ENCODE measurements around the gene TMEM132A. TPM values are rescaled to one million over a fixed set of nuclear protein-coding genes. Genes with fewer than 3 reads are reported as not detected.

Gene TMEM132A
- total and polyA plus RNA-seq, 2 of the 13 experiments (the other 11 are each of a cell fraction or from before 2014, with no cell fraction given), result 11.1 to 32.9 TPM

DNA sequence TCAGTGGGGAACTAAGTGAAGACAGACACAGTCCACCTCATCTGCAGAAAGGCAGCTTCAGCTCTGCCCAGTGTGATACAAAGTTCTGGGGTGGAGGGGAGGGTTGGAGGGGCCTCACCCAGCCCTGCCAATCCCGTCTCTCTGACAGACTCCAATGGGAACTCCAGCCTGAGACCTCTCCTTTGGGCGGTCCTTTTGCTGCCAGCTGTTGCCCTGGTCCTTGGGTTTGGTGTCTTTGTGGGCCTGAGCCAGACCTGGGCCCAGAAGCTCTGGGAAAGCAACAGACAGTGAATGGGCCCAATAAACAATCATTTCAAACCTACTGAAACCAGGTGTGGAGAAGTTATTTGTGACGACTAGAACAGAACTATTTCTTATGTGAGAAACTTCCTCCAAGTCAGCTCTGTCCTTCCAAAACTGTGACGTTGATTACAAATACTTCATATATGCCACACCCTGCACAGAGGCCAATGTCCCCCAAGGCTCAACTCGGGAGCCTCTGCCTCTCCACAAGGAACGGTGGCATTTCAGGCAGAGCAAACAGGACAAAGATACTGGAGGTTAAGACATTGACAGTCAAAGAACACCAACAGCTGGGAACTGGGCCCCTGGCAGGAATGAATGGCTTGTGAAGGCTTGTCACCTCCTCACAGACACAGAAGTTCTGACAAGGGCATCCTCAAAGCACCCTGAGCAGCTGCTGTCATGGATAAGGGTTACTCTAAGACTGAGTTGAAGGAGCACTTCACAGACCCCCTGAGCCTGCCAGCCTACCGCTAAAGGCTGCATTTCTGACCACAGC lies 48.7 kb upstream of the TMEM132A start:
- H3K4me3 ChIP-seq (replicated peaks in 1 of 3; ENCODE audit: insufficient read depth in 1 of 3, low read depth in 2 of 3, low read length in 3 of 3), result no peak overlapping the region
- H3K79me2 ChIP-seq (ENCODE audit: insufficient read depth, low read length), result no peaks in the 10 kb centered on the region
- TF ChIP-seq ZFX (CRISPR knock-in tag; IDR thresholded peaks at IDR 0.05; ENCODE audit: low read depth) (no peak), HNRNPH1 (optimal IDR thresholded peaks at IDR 0.05; ENCODE audit: low read depth, low read length) (no peak), HCFC1 (IDR thresholded peaks at IDR 0.05; ENCODE audit: low read depth, low read length) (no peak), ARNT (IDR thresholded peaks at IDR 0.05) (no peak), RARG (CRISPR knock-in tag; IDR thresholded peaks at IDR 0.05; ENCODE audit: low read depth) (no peak), ARHGAP35 (CRISPR knock-in tag; IDR thresholded peaks at IDR 0.05; ENCODE audit: borderline replicate concordance) (no peak), ZNF75D (CRISPR knock-in tag; IDR thresholded peaks at IDR 0.05; ENCODE audit: borderline replicate concordance) (no peak), POLR2AphosphoS2 (IDR thresholded peaks at IDR 0.05; ENCODE audit: low read depth, low read length) (no peak)
- TF ChIP-seq, protein P1, sequence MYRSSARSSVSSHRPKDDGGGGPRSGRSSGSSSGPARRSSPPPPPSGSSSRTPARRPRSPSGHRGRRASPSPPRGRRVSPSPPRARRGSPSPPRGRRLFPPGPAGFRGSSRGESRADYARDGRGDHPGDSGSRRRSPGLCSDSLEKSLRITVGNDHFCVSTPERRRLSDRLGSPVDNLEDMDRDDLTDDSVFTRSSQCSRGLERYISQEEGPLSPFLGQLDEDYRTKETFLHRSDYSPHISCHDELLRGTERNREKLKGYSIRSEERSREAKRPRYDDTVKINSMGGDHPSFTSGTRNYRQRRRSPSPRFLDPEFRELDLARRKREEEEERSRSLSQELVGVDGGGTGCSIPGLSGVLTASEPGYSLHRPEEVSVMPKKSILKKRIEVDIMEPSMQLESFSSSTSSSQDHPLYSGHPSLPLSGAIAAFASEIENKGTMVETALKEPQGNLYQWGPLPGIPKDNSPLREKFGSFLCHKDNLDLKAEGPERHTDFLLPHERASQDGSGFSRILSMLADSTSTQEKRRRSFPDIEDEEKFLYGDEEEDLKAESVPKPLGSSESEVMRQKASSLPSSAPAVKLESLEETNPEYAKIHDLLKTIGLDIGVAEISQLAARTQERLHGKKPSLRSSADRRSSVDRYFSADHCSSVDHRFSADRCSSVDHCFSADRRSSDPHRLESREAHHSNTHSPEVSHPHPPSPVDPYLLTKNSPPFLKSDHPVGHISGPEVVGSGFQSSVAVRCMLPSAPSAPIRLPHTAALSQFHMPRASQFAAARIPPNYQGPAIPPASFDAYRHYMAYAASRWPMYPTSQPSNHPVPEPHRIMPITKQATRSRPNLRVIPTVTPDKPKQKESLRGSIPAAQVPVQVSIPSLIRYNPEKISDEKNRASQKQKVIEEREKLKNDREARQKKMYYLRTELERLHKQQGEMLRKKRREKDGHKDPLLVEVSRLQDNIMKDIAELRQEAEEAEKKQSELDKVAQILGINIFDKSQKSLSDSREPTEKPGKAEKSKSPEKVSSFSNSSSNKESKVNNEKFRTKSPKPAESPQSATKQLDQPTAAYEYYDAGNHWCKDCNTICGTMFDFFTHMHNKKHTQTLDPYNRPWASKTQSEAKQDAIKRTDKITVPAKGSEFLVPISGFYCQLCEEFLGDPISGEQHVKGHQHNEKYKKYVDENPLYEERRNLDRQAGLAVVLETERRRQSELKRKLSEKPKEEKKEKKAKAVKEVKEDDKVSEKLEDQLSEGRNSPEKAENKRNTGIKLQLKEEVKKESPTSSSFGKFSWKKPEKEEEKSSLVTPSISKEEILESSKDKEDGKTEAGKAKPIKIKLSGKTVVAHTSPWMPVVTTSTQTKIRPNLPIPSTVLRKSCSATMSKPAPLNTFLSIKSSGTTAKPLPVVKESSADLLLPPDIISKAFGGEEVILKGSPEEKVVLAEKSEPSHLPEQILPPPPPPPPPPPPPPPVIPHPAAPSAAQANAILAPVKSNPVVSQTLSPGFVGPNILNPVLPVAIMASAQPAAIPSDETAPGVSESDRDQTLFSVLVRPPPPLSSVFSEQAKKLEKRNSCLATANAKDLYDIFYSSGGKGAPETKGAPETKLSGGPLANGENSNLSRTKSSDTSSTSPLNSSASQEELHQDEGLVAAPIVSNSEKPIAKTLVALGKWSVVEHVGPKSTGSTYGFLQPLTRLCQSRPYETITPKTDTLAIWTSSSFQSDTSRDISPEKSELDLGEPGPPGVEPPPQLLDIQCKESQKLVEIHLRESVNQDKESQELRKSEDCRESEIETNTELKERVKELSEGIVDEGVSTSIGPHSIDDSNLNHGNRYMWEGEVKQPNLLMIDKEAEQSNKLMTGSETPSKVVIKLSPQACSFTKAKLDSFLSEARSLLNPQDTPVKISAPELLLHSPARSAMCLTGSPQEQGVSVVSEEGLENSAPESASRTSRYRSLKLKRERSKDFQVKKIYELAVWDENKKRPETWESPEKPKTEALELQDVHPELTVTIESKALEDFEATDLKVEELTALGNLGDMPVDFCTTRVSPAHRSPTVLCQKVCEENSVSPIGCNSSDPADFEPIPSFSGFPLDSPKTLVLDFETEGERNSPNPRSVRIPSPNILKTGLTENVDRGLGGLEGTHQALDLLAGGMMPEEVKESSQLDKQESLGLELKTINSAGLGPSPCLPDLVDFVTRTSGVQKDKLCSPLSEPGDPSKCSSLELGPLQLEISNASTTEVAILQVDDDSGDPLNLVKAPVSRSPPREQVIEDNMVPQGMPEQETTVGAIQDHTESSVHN (CRISPR knock-in tag; IDR thresholded peaks at IDR 0.05), result no peak
- TF ChIP-seq, protein P2, sequence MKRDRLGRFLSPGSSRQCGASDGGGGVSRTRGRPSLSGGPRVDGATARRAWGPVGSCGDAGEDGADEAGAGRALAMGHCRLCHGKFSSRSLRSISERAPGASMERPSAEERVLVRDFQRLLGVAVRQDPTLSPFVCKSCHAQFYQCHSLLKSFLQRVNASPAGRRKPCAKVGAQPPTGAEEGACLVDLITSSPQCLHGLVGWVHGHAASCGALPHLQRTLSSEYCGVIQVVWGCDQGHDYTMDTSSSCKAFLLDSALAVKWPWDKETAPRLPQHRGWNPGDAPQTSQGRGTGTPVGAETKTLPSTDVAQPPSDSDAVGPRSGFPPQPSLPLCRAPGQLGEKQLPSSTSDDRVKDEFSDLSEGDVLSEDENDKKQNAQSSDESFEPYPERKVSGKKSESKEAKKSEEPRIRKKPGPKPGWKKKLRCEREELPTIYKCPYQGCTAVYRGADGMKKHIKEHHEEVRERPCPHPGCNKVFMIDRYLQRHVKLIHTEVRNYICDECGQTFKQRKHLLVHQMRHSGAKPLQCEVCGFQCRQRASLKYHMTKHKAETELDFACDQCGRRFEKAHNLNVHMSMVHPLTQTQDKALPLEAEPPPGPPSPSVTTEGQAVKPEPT (CRISPR knock-in tag; IDR thresholded peaks at IDR 0.05; ENCODE audit: low read depth), result no peak
- H3K9me3 ChIP-seq (ENCODE audit: low read length), result no peaks in the 10 kb centered on the region
- H3K36me3 ChIP-seq (replicated peaks in 1 of 2; ENCODE audit: control insufficient read depth in 1 of 2, insufficient read depth in 2 of 2, low read length in 2 of 2), result peaks cover 0 to 1% of the 10 kb centered on the region in 2 experiments; a peak in 1 of 5 replicates
- no peak overlapping the region for H3K27ac ChIP-seq (ENCODE audit: extremely low read length, insufficient read depth, low read length)
- no peaks in the 10 kb centered on the region; a peak in 1 of 5 replicates for H3K27me3 ChIP-seq (ENCODE audit: control insufficient read depth in 1 of 2, insufficient read depth in 2 of 2, low read length in 2 of 2)
- intact Hi-C loops (cut with micrococcal nuclease; ENCODE audit: unreplicated experiment), result no loop called here
- no peak overlapping the region for H3K9ac ChIP-seq (ENCODE audit: insufficient read depth, low read depth, low read length)
- DNase-seq (ENCODE audit: low spot score) (no peak), FAIRE-seq (no peak), ATAC-seq (no peak)
- peaks cover 43% of the 10 kb centered on the region for H3K4me1 ChIP-seq (ENCODE audit: insufficient read depth, low read length)
- H2AFZ ChIP-seq (ENCODE audit: low read length), result no peak overlapping the region
- ChIA-PET POLR2A (no interaction called here), CTCF (ENCODE audit: low intra/inter-chr PET ratio, low total read pairs) (no interaction called here)
- in situ Hi-C loops (cut with HindIII; ENCODE audit: extremely low pct_ligation_motif_present, low pct_unique_long_range_greater_than_20kb), result no loop called here
- H3K4me2 ChIP-seq (ENCODE audit: low read depth, low read length), result no peak overlapping the region
- WGBS (ENCODE audit: low lambda C conversion rate), result 79% methylated on average over 5 of the region's 7 CpGs
- H4K20me1 ChIP-seq (ENCODE audit: insufficient read depth, low read length), result 0 out of 2 replicates have a peak, but pooled peaks cover 1% of the 10 kb centered on the region
- BruUV-seq (replicated peaks), result no TSS peak
